ENCODE results near the gene BACE1-AS.

BACE1-AS gene

DNA sequence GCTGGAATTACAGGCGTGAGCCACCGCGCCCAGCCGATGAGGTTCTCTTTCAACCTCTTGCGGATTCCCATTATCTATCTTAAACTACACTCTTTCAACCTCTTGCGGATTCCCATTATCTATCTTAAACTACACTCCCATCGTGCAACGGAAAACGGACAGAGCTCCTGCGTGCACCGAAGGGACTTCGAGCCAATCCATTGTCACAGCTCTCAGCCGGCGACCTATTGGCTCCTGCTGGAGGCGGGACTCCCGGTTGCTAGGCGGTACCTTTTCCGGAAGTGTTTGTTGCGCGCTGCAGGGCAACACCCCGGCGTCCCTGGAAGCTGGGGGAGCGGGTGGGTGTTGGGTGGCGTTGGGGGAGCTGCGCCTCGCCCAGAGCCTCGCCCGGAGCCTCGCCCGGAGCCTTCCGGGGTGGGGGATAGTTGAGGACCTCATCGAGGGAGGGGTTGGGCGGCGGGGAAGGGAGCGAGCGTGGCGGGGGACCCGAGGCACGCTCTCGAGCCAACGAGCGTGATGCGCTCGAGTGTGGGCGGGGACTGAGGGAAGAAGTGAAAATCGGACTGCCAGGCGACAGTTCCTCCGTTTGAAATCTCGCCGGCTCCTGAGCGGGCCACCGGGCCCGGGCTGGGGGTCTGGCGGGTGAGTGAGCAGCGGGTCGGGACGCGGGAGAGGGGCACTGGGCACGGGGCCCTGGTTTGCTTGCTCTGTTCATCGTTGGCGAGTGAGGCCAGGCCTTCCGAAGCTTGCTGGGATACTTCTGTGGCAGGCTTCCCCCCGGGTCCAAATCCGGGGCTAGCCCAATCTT is 36.6 kb downstream of the BACE1-AS start, which contains the start of gene CEP164:
Gene CEP164, plus strand, starts transcription at position 288 of the 808 bp plus-strand sequence. CDS start 10,733 bp downstream, outside the sequence.
- DNase-seq = peak; percentile 97

DNA sequence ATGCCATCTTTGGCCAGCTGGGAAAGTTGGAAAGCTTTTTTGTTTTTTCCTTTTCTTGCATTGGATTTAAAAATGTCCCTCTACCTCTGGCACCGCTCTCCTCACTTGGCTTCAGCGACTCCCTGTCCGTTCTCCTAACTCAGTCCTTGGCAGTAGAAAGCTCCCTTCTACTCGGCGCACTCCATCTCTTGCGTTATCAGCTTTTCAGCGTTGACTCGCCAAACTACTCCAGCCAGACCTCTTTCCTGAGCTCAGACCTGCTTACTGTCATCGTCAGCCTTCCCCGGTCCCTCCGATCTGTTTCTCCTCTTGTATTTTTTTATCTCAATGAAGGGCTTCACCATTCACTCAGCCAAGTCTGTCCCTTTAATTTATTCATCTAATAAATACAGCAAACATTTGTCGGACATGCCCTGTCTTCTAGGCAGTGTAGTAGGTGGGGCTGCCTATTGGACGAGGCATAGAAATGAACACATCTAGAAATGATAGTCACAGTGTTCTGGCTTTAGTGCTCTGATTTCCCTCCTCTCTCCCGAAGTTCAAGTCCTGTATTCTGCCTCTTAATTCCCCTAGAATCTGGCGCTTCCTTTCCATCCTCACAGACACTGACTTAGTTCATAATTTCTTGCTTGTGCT is 37.3 kb downstream of the BACE1-AS start:
- DNase-seq = no peak

DNA sequence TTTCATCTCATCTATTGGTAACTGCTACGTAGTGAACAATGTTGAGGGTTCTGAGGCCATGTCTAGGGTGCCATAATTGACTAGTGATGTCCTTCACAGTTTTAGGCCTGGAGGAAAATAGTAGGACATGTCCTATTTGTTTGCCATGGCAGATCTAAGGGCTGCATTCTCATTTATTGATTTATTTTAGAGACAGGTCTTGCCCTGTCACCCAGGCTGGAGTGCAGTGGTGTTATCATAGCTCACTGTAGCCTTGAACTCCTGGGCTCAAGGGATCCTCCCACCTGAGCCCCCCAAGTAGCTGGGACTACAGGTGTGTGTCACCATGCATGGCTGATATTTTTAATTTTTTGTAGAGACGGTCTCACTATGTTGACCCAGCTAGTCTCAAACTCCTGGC is 41.7 kb downstream of the BACE1-AS start:
- no peak for DNase-seq

DNA sequence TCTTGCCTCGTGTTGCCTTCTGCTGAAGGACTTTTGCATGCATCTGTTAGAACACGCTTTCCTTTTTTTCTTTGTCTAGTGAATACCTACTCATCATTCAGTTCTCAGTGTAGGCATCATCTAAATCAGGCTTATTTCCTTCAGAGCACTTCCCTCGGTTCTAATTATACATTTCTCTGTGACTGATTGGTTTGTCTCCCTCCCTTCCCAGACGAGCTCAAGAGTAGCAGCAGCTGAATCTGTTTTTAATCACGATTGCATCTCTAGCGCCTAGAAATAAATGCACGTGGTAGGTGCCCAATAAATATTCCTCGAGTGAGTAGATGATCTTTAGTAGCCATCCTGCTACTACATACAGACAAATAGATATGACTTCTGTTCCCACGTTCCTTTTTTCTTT is 42.8 kb downstream of the BACE1-AS start:
- DNase-seq = no peak

DNA sequence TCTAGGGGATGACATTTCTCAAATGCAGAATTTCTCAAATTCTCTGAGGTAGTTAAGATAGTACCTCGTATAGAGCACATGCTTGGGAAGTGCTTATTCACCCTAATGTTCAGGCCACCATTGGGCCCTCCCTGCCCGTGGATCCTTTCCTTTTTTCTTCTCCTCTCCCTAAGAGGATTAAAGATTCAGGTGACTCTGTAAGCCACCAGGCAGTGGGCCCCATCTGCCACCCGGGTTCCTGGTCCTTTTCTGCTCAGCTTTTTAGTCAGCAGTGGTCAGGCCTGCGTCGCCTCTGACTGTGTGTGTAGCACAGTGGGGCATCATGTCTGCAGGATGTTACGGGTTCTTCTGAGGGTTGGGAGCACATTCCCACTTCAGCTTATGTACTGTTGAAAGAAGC is 43.8 kb downstream of the BACE1-AS start:
- no peak for DNase-seq

DNA sequence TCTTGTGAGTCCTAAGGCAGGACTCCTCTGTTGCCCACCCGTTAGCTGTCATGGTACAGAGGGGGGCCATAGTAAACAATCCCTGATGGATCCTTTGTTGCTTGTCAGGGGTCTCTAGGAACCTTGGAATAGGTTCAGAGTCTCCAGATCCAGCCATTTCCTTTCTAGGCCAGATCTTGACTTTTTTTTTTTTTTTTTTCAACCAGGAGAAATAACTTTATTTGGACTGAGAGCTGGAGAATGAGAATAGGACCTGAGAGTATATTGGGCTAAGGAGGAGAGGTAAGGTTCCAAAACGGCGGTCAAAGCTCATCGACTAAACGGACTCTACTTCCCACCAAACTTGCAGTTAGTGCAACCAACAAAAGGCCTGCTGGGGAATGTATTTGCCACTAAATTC is 44.3 kb downstream of the BACE1-AS start:
- no peak for DNase-seq

DNA sequence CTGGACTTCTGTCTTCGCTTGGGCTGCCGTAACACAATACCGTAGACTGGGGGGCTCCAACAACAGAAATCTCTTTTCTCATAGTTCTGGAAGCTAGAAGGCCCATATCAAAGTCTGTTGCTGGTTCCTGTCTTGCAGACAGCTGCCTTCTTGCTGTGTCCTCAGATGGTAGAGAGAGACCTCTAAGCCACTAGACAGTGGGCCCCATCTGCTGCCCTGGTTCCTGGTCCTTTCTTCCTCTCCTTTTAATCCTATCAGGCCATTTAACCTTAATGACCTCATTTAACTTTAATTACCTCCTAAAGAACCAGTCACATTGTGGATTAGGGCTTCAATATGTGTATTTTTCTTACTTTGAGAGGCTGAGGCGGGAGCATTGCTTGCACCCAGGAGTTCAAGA is 45.9 kb downstream of the BACE1-AS start:
- DNase-seq = no peak

All from NCI-H226 (cell line).